ENCODE measurements around the gene RBMS1. TPM values are rescaled to one million over a fixed set of nuclear protein-coding genes. Genes with fewer than 3 reads are reported as not detected.

RBMS1 gene
- total and polyA plus RNA-seq, 5 experiments from 2014 or later = 80.0 to 125 (median 106) TPM

DNA sequence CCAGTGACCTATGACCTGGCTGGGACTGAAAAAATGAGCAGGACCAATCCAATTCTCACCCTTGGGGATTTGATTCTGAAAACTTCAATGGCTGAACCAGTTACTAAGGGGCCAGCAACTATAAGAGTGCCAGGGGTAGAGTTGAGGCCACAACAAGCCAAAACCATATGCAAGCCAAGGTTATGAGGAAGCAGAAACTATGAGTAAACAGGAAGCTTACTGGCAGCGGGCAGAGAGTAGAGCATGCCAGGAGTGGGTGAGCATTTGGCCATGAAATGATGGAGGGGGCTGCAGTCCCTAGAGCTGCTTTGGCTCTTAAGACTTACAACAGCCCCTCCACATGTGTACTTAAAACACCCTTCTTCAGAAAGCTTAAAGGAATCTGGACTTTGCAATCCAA, 82.4 kb downstream of the RBMS1 start:
- Mint-ChIP-seq H3K9me3 (peaks cover 0 to 1% (median 0%) of the 10 kb centered on the region in 9 donors), H3K27me3 (no peaks in the 10 kb centered on the region), H3K36me3 (peaks cover 0 to 3% (median 0%) of the 10 kb centered on the region in 3 donors), H3K4me1 (peaks cover 38 to 71% (median 60%) of the 10 kb centered on the region in 4 donors), H3K4me3 (peak overlapping the region; percentile 49 to 85 (median 80)), H3K27ac (peak overlapping the region; percentile 51 to 96 (median 90))
- peak in 1 of 2 donors; percentile 11 for ATAC-seq
- POLR2A ChIA-PET = interaction anchor here (1.0 to 3.5 kb wide), 5 partner anchors 9 to 78 kb away, joined by 3 to 33 read pairs (median 4); no protein-coding TSS in a partner anchor
- peak in 1 of 10 donors; percentile 24 for DNase-seq

DNA sequence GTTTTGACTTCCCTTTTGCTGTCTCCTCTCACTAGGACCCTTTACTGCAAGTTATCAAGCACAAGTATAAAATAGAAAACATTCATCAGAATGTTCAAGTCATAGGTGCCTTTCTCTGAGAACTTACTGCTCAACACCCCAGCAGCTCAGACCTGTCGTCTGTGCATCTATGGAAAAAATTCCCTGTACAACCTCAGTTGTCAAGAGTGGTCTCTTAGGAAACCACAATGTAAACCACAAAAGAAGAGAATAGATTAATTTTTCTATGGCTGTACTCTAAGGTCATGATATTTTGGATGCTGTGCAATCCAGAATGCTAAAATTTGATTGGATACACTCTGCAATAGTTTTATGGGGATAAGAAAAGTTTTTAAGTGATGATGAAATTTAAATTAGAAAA, 84.1 kb downstream of the RBMS1 start:
- ATAC-seq (no peak), DNase-seq (no peak)
- Mint-ChIP-seq H3K27ac (peak overlapping the region; percentile 30 to 99 (median 86)), H3K4me1 (peaks cover 44 to 82% (median 70%) of the 10 kb centered on the region in 4 donors), H3K4me3 (peak overlapping the region; percentile 22 to 96 (median 91)), H3K9me3 (peaks cover 0 to 1% (median 0%) of the 10 kb centered on the region in 9 donors), H3K36me3 (peaks cover 0 to 3% (median 0%) of the 10 kb centered on the region in 3 donors), H3K27me3 (no peaks in the 10 kb centered on the region)
- POLR2A ChIA-PET = interaction anchor here (0.7 kb wide), 2 partner anchors 49 to 83 kb away, joined by 3 to 7 read pairs; no protein-coding TSS in a partner anchor

DNA sequence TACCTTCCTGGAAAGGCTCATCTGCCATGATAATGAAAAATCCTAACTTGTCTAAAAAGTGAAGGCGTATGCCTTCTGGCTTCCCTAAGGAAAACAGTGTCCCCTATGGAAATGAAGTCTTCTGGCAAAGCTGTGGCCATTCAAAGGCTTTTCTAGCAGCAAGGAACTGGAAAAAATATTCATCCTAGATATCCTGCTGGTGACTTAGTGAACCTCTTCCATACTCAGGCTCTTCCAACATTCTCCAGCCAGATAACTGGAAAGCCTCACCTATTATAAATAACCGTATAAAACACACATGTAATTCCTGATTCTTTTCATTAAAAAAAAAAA, 84.7 kb downstream of the RBMS1 start:
- POLR2A ChIA-PET = interaction anchor here (4.7 kb wide), 1 partner anchor 19 kb away, joined by 59 read pairs; no protein-coding TSS in a partner anchor
- no peak for DNase-seq
- ATAC-seq = no peak
- Mint-ChIP-seq H3K27ac (peak overlapping the region; percentile 46 to 99 (median 94)), H3K4me1 (peaks cover 41 to 87% (median 75%) of the 10 kb centered on the region in 4 donors), H3K4me3 (peak overlapping the region; percentile 82 to 96 (median 92)), H3K27me3 (no peaks in the 10 kb centered on the region), H3K36me3 (peaks cover 0 to under 1% (median 0%) of the 10 kb centered on the region in 3 donors), H3K9me3 (peaks cover 0 to 1% (median 0%) of the 10 kb centered on the region in 9 donors)

DNA sequence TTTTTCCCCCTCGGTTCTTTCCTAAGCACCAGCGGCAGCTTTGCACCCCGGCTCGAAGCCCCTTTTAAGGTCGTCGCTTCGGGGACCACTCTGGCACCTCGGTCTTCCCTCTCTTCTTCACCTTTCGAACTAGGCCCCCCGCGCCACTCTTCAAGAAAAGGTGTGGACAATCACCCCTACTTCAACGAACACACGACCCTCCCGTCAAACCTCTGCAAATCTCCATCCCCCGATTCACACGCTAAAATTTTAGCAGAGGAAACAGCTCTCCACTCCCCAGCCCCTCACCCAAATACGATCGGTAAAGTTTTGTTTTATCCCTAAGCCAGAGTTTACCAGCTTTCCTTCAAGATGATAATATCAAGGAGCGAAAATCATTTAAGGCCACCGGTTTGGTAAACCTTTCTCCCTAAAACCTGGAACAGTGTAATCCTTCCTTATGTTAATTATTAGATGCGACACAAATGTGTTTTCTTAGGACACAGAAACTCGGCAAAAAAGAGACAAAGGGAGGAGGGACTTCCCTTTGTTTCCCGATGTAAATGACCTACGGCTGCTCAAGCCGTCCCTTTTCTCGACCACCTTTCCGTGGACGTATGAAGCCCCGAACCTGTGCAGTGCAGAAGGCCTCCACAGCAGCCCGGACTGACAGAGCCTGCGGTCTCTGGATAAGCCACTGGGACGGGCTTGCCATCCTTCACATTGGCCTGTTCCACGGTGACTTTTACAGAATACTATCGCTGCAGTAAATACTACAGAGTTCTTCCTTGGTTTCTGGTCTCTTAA, 85.2 kb downstream of the RBMS1 start:
- POLR2A ChIA-PET = interaction anchor here (0.6 to 4.7 kb wide), 11 partner anchors 11 to 626 kb away, joined by 3 to 59 read pairs (median 9); partner anchors contain the start of gene RBMS1
- H3K27me3 Mint-ChIP-seq = no peaks in the 10 kb centered on the region
- H3K9me3 Mint-ChIP-seq = peaks cover 0 to 1% (median 0%) of the 10 kb centered on the region in 9 donors

DNA sequence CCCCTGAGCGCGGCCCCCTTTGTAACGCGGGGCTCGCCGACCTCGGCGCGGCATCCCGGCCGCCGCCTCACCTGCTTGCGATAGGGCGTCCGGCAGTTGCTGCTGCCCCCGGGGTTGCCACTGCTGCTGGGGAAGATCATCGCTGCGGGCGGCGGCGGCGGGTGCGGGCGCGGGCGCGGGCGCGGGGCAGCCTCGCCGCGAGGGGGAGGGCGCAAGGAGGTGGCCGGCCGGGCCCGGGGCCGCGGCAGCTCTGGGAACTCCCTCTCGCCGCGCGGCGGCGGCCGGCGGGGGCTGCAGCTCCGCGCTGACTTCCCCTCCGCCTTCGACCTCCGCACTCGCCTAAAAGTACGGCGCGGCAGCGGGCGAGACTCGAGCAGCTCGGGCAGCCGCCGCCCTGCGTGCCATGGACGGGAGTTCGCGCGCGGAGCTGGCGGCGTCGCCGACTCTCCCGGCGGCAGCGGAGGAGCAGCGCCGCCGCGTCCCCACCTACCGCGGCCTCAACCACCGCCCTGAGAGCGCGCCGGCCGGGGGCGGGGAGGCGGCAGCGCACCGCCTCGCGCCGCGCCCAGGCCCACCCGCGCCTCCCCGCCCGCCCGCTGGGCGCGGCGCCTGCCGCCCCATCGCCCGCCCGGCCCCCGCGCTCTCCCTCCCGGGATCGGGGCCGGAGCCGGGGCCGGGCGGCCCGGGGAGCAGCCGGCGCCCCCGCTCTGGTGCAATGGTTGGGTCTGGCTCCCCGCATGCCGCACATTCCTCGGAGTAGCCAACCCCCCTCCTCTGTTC, 86.0 kb downstream of the RBMS1 start:
- Mint-ChIP-seq H3K36me3 (no peaks in the 10 kb centered on the region), H3K4me1 (peaks cover 45 to 91% (median 80%) of the 10 kb centered on the region in 4 donors), H3K4me3 (peak overlapping the region; percentile 87 to 99 (median 95)), H3K27me3 (no peaks in the 10 kb centered on the region), H3K9me3 (peaks cover 0 to 1% (median 0%) of the 10 kb centered on the region in 9 donors), H3K27ac (peak overlapping the region; percentile 92 to 99 (median 94))
- ATAC-seq (peak; percentile 43 to 58), DNase-seq (peak; percentile 46 to 74 (median 60))
- POLR2A ChIA-PET = interaction anchor here (0.6 to 4.7 kb wide), 16 partner anchors 10 to 1636 kb away, joined by 3 to 59 read pairs (median 6); partner anchors contain the start of gene RBMS1

More for the DNA sequence above, 85.2 kb downstream of the RBMS1 start:
- Mint-ChIP-seq H3K27ac (peak overlapping the region; percentile 91 to 99 (median 94)), H3K4me3 (peak overlapping the region; percentile 82 to 96 (median 92)), H3K4me1 (peaks cover 44 to 91% (median 79%) of the 10 kb centered on the region in 4 donors), H3K36me3 (no peaks in the 10 kb centered on the region)
- ATAC-seq = no peak
- DNase-seq = no peak

DNA sequence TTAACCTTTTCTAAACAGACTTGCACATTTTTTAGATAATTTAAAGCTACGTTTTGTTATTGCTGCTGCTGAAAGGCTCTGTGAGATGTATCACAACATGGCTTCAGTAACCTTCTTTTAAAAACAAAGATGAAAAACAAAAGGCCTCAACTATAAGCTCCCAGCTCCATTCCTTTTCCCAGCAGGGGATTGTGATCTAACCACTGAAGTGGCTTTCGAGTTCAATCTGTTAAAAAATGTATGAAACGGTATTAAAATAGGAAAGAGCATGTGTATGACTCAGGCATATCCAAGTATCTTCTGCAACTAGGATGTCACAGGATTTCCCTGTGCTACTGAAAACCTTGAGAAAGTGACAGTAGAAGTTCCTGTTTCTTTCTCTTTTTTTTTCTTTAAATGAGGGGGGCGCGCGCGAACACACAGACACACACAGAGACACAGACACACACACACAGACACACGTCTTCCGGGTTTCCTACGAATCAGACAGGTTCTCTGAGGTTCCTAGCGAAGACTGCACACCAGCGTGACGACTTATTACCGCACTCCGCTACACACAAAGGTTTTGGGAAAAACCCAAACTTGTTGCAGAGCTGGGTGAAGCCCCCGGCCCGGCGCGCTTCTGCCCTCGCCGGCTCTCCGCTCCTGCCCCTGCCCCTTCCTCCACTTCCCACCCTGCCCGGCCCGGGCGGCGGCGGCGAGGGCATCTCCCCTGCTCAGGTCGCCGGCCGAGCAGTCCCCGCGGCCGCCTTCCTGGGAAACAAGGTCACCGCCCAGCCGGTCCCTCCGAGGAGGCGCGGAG, 86.8 kb downstream of the RBMS1 start:
- Mint-ChIP-seq H3K4me1 (peaks cover 42 to 91% (median 79%) of the 10 kb centered on the region in 4 donors), H3K4me3 (peak overlapping the region; percentile 86 to 99 (median 90)), H3K9me3 (peaks cover 0 to 1% (median 0%) of the 10 kb centered on the region in 9 donors), H3K36me3 (no peaks in the 10 kb centered on the region), H3K27me3 (no peaks in the 10 kb centered on the region), H3K27ac (peak overlapping the region; percentile 89 to 98 (median 93))
- DNase-seq (peak; percentile 60 to 92 (median 82)), ATAC-seq (peak; percentile 67 to 85)
- POLR2A ChIA-PET = interaction anchor here (0.6 to 4.7 kb wide), 15 partner anchors 11 to 1637 kb away, joined by 3 to 59 read pairs (median 5); partner anchors contain the start of gene RBMS1

DNA sequence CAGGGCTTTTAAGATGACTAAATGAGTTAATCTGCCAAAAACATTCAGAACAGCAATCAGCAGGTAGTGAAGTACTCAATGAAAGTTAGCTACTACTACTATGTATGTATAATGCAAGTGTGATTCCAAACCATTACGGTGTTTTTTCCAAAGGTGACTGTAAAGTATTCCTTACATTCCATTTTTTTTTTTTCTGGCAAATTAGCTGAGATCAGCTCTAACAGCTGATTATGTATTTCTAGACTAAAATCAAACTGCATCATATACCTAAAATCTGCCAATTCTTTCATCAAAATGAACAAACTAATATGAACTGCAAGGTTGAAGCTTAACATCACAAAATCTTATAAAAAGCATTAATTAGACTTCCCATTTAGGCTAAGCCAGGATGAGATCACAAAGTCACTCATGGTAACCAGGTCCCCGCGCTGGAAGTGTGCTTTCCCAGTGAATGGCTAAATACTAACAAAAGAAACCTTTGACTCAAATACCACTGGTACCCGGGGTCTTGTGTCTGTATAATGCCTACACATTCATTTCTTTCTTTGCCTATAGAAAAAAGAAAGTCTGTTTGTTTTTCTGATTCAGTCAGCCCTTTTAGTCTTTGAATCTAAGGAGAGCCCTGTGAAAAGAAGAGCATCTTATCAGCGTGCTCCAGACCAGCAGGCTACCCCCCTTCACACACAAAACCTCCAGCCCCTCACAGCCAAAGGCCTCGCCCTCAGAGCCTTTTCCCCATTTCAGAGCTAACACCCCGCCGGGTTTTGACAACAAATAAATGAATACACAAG, 88.3 kb downstream of the RBMS1 start:
- ATAC-seq = no peak
- H3K4me1 Mint-ChIP-seq = peaks cover 33 to 85% (median 76%) of the 10 kb centered on the region in 4 donors

DNA sequence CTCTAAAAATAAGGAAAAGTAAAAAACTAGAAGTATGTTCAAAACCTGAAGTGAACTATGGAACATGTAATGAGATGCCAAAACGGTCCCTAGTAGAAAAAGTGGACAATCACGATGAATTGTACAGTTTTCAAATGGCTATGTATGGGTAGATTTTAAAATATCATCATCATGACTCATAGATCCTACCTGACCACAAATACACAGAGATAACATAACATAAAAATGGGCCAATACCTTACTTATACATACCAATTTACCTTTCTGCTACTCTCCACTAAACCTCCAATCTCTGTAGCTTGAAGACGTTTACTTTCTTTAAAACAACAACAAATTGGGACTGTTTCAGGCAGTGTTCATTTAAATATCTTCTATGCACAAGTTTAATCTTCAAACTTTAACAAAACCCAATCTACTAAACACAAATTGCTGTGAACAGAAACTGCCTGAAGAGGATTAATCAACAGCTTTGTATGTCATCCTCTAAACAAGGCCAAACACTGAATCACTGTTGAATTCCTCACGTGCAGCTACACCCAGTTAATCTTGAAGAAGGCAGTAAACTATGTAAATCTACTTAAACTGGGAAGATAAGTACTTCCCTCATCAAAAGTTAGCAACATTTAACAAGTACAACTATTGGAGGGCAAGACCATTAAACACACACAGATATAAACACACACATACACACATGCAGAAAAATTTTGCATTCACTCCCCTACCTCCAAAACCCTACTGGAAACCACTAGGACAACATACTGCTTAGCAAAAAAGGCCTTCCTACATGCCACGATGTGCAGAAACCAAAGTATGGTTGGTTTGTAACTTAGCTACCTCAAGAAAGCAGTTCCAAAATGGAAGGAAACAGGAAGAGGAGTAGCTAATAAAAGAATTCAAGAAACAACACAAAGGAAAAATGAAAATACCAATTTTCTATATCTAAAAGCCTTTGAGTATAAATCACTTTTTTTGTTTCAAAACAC, 90.3 kb downstream of the RBMS1 start:
- no peak for ATAC-seq
- H3K9me3 Mint-ChIP-seq = no peaks in the 10 kb centered on the region
- peaks cover 24 to 65% (median 61%) of the 10 kb centered on the region in 4 donors for H3K4me1 Mint-ChIP-seq
- no peaks in the 10 kb centered on the region for H3K27me3 Mint-ChIP-seq
- no peak for DNase-seq
- POLR2A ChIA-PET = interaction anchor here (0.6 to 1.9 kb wide), 4 partner anchors 9 to 76 kb away, joined by 3 to 5 read pairs (median 3); no protein-coding TSS in a partner anchor
- no peaks in the 10 kb centered on the region for H3K36me3 Mint-ChIP-seq
- H3K27ac Mint-ChIP-seq = peak overlapping the region; percentile 48 to 94 (median 81)
- peak overlapping the region; percentile 58 to 99 (median 88) for H3K4me3 Mint-ChIP-seq

More for the DNA sequence above, 88.3 kb downstream of the RBMS1 start:
- H3K36me3 Mint-ChIP-seq = no peaks in the 10 kb centered on the region
- POLR2A ChIA-PET = interaction anchor here (0.6 to 4.7 kb wide), 3 partner anchors 9 to 36 kb away, joined by 3 to 59 read pairs (median 3); no protein-coding TSS in a partner anchor
- H3K9me3 Mint-ChIP-seq = peaks cover 0 to under 1% (median 0%) of the 10 kb centered on the region in 9 donors
- peak overlapping the region; percentile 89 to 98 (median 93) for H3K27ac Mint-ChIP-seq
- H3K27me3 Mint-ChIP-seq = no peaks in the 10 kb centered on the region
- no peak for DNase-seq
- peak overlapping the region; percentile 86 to 99 (median 90) for H3K4me3 Mint-ChIP-seq

DNA sequence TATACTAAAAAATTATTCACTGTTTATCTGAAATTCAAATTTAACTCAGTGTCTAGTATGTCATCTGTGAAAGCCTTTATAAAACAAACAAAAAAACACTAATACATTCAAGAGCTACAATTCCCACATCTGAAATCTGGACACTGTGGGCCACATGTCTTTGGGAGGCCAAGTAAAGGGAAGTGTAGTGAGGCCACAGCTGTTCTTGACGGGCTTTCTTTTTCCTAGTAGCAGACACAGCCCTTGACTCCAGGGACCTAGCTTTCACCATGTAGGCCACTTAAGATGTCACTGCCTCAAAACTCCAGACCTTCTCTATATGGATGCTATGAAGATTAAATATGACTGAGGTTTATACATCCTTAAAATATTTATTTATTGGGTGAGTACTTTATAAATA, 91.1 kb downstream of the RBMS1 start:
- POLR2A ChIA-PET = no interaction called here
- H3K4me1 Mint-ChIP-seq = peaks cover 21 to 61% (median 57%) of the 10 kb centered on the region in 4 donors
- H3K4me3 Mint-ChIP-seq = peak overlapping the region in 4 of 10 donors; percentile 10 to 99 (median 50)
- H3K36me3 Mint-ChIP-seq = no peaks in the 10 kb centered on the region
- ATAC-seq (no peak), DNase-seq (no peak)
- peak overlapping the region in 6 of 10 donors; percentile 15 to 94 (median 90) for H3K27ac Mint-ChIP-seq
- no peaks in the 10 kb centered on the region for H3K9me3 Mint-ChIP-seq
- no peaks in the 10 kb centered on the region for H3K27me3 Mint-ChIP-seq

DNA sequence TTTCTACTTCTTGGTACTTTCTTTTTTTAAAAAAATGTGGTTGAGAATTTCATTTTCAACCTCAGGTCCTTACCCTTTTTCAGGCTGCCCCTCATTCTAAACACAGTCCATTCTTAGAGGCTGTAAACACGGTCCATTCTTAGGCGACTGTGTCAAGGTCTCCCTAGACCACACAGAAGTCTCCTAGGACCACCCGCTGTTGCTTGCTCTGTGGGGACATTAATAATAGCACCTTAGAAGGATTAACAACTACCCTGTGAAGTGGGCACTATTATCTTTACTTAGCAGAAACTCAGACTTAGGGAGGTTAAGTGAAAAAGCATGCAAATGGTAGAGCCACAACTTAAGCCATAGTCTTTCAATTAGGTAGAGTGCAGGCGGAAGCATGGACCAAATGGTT, 91.7 kb downstream of the RBMS1 start:
- Mint-ChIP-seq H3K27me3 (no peaks in the 10 kb centered on the region), H3K27ac (peak overlapping the region in 6 of 10 donors; percentile 0 to 93 (median 66)), H3K36me3 (no peaks in the 10 kb centered on the region), H3K9me3 (no peaks in the 10 kb centered on the region), H3K4me1 (peaks cover 21 to 61% (median 57%) of the 10 kb centered on the region in 4 donors), H3K4me3 (peak overlapping the region in 7 of 10 donors; percentile 3 to 89 (median 33))
- POLR2A ChIA-PET = no interaction called here
- ATAC-seq (no peak), DNase-seq (no peak)
